GM18867 (cell line): ENCODE measurements around the gene ACP2.

Experiments used
- ATAC-seq: cut with Tn5 transposase; IDR thresholded peaks from one replicate; pipeline ENCODE4 v1.9.1; 2021; ENCODE audit warnings: mild to moderate bottlenecking, moderate library complexity; ENCODE audit not compliant: unreplicated experiment

Gene ACP2

GRCh38 chr11:47269002-47269828 is 20.6 kb upstream of the ACP2 start:
- ATAC-seq, result peak; percentile 52

- no peak for ATAC-seq
Measured at GRCh38 chr11:47268448-47269001, 19.9 kb upstream of the ACP2 start.

GRCh38 chr11:47267876-47268275 is 19.3 kb upstream of the ACP2 start:
- ATAC-seq, result no peak

- no peak for ATAC-seq
Measured at GRCh38 chr11:47264521-47264920, 15.9 kb upstream of the ACP2 start.

- no peak for ATAC-seq
Measured at GRCh38 chr11:47264119-47264518, 15.5 kb upstream of the ACP2 start.

GRCh38 chr11:47261291-47261800 is 12.7 kb upstream of the ACP2 start:
- no peak for ATAC-seq

- ATAC-seq, result no peak
Measured at GRCh38 chr11:47260366-47260765, 11.8 kb upstream of the ACP2 start.

- no peak for ATAC-seq
Measured at GRCh38 chr11:47259232-47259977, 10.8 kb upstream of the ACP2 start.

- no peak for ATAC-seq
Measured at GRCh38 chr11:47258317-47258902, 9.8 kb upstream of the ACP2 start.

GRCh38 chr11:47257517-47258316 is 9.1 kb upstream of the ACP2 start, which contains the start of gene NR1H3:
NR1H3 (plus strand) TSS chr11:47257996; CDS start chr11:47259217, 1,221 bp downstream.
- no peak for ATAC-seq

- no peak for ATAC-seq
Measured at GRCh38 chr11:47257177-47257516, 8.5 kb upstream of the ACP2 start.

- ATAC-seq, result no peak
Measured at GRCh38 chr11:47256374-47256773, 7.8 kb upstream of the ACP2 start.

GRCh38 chr11:47254386-47254785 is 5.8 kb upstream of the ACP2 start:
- no peak for ATAC-seq

- no peak for ATAC-seq
Measured at GRCh38 chr11:47253660-47254059, 5.0 kb upstream of the ACP2 start.

- ATAC-seq, result no peak
Measured at GRCh38 chr11:47251751-47252150, 3.1 kb upstream of the ACP2 start.

GRCh38 chr11:47249378-47249715 is 733 bp upstream of the ACP2 start:
- ATAC-seq, result no peak

- ATAC-seq, result peak; percentile 30
Measured at GRCh38 chr11:47248304-47248663, 330 bp downstream of the ACP2 start.

- ATAC-seq, result no peak
Measured at GRCh38 chr11:47247502-47247901, 1.1 kb downstream of the ACP2 start.

GRCh38 chr11:47245611-47246357 is 2.8 kb downstream of the ACP2 start:
- no peak for ATAC-seq
